ENCODE data around the gene ETF1. TPM values are rescaled to one million over a fixed set of nuclear protein-coding genes. Genes with fewer than 3 reads are reported as not detected.

Gene ETF1
- total RNA-seq, 2 donors from 2014 or later: 58.0 to 64.1 TPM

- H3K4me1 ChIP-seq (replicated peaks): peaks cover 14% of the 10 kb centered on the region
- H3K4me3 ChIP-seq: no peak overlapping the region
- H3K27me3 ChIP-seq (replicated peaks; ENCODE audit: insufficient read depth): no peaks in the 10 kb centered on the region
- H3K9me3 ChIP-seq: no peaks in the 10 kb centered on the region
- 70% methylated on average over 10 of the region's 10 CpGs for WGBS
- TF ChIP-seq POLR2A (IDR thresholded peaks at IDR 0.05) (no peak), CTCF (IDR thresholded peaks at IDR 0.05) (no peak), POLR2AphosphoS5 (IDR thresholded peaks at IDR 0.05) (no peak)
- no peaks in the 10 kb centered on the region for H3K36me3 ChIP-seq
- no peak overlapping the region for H3K27ac ChIP-seq
- intact Hi-C loops (cut with DNase I): loop anchor here (10.0 kb wide), 1 partner anchor 282 kb away; no protein-coding TSS in a partner anchor
- DNase-seq (ENCODE audit: low spot score): no peak
Measured at GRCh38 chr5:138506370-138507306, 36.4 kb downstream of the ETF1 start.

- Histone ChIP-seq H3K27me3 (replicated peaks; ENCODE audit: insufficient read depth) (no peaks in the 10 kb centered on the region), H3K9me3 (no peaks in the 10 kb centered on the region), H3K27ac (peak overlapping the region; percentile 67 to 70), H3K36me3 (no peaks in the 10 kb centered on the region), H3K4me3 (no peak overlapping the region), H3K4me1 (replicated peaks) (peaks cover 14% of the 10 kb centered on the region)
- DNase-seq (ENCODE audit: low spot score): peak; percentile 87
- TF ChIP-seq POLR2A (IDR thresholded peaks at IDR 0.05) (peak; percentile 9), CTCF (IDR thresholded peaks at IDR 0.05) (no peak), POLR2AphosphoS5 (IDR thresholded peaks at IDR 0.05) (peak; percentile 90)
- 14% methylated on average over 4 of the region's 4 CpGs for WGBS
- intact Hi-C loops (cut with DNase I): loop anchor here (10.0 kb wide), 1 partner anchor 280 kb away; no protein-coding TSS in a partner anchor
Measured at GRCh38 chr5:138504799-138505198, 38.2 kb downstream of the ETF1 start.

- H3K27me3 ChIP-seq (replicated peaks; ENCODE audit: insufficient read depth): no peaks in the 10 kb centered on the region
- H3K4me3 ChIP-seq: no peak overlapping the region
- H3K4me1 ChIP-seq (replicated peaks): peaks cover 14% of the 10 kb centered on the region
- H3K36me3 ChIP-seq: no peaks in the 10 kb centered on the region
- no peaks in the 10 kb centered on the region for H3K9me3 ChIP-seq
- TF ChIP-seq CTCF (IDR thresholded peaks at IDR 0.05) (peak; percentile 51 to 92 (median 82)), POLR2AphosphoS5 (IDR thresholded peaks at IDR 0.05) (peak; percentile 80), POLR2A (IDR thresholded peaks at IDR 0.05) (no peak)
- intact Hi-C loops (cut with DNase I): loop anchor here (1.0 to 10.0 kb wide), 3 partner anchors 40 to 279 kb away; no protein-coding TSS in a partner anchor
- peak; percentile 56 for DNase-seq (ENCODE audit: low spot score)
- WGBS: 23% methylated on average over 6 of the region's 6 CpGs
- peak overlapping the region; percentile 67 to 70 for H3K27ac ChIP-seq
Measured at GRCh38 chr5:138503487-138504270, 39.4 kb downstream of the ETF1 start.

GRCh38 chr5:138502521-138502920 lies 40.5 kb downstream of the ETF1 start:
- Histone ChIP-seq H3K4me3 (no peak overlapping the region), H3K27me3 (replicated peaks; ENCODE audit: insufficient read depth) (no peaks in the 10 kb centered on the region), H3K4me1 (replicated peaks) (peaks cover 14% of the 10 kb centered on the region), H3K27ac (no peak overlapping the region), H3K36me3 (no peaks in the 10 kb centered on the region), H3K9me3 (no peaks in the 10 kb centered on the region)
- TF ChIP-seq POLR2AphosphoS5 (IDR thresholded peaks at IDR 0.05) (no peak), POLR2A (IDR thresholded peaks at IDR 0.05) (no peak), CTCF (IDR thresholded peaks at IDR 0.05) (no peak)
- intact Hi-C loops (cut with DNase I): loop anchor here (10.0 kb wide), 1 partner anchor 278 kb away; no protein-coding TSS in a partner anchor
- WGBS: 69% methylated on average over 11 of the region's 11 CpGs
- no peak for DNase-seq (ENCODE audit: low spot score)
